HL-60/S4 treated with phorbol 12-myristate 13-acetate at 8.2 ng/mL for 4 days and 3 days (cell line): ENCODE results near the gene CAMTA1.

Source experiments
- in situ Hi-C: fragments of 300-500 bp; cut with MboI; formaldehyde crosslinking; loops from 2 replicates; pipeline ENCODE4 v1.15.0; 2022; ENCODE audit warnings: low sequenced_read_pairs

CAMTA1 gene

GRCh38 chr1:7290971-7291970, 506.0 kb downstream of the CAMTA1 start:
- in situ Hi-C loops, result no loop called here

GRCh38 chr1:7292036-7292681, 506.9 kb downstream of the CAMTA1 start:
- in situ Hi-C loops, result no loop called here

- in situ Hi-C loops, result no loop called here
These were observed 507.6 kb downstream of the CAMTA1 start for GRCh38 chr1:7292714-7293419.

GRCh38 chr1:7293702-7294629, 508.7 kb downstream of the CAMTA1 start:
- in situ Hi-C loops, result no loop called here

- in situ Hi-C loops, result no loop called here
These were observed 509.4 kb downstream of the CAMTA1 start for GRCh38 chr1:7294636-7295035.

GRCh38 chr1:7295946-7296345, 510.7 kb downstream of the CAMTA1 start:
- in situ Hi-C loops, result no loop called here

- in situ Hi-C loops, result no loop called here
These were observed 511.7 kb downstream of the CAMTA1 start for GRCh38 chr1:7296968-7297367.

GRCh38 chr1:7298145-7298544, 512.9 kb downstream of the CAMTA1 start:
- in situ Hi-C loops, result no loop called here

- in situ Hi-C loops, result no loop called here
These were observed 513.5 kb downstream of the CAMTA1 start for GRCh38 chr1:7298749-7299151.

- in situ Hi-C loops, result no loop called here
These were observed 514.1 kb downstream of the CAMTA1 start for GRCh38 chr1:7299329-7299799.

- in situ Hi-C loops, result no loop called here
These were observed 514.7 kb downstream of the CAMTA1 start for GRCh38 chr1:7299994-7300393.

- in situ Hi-C loops, result no loop called here
These were observed 515.8 kb downstream of the CAMTA1 start for GRCh38 chr1:7300893-7301663.

- in situ Hi-C loops, result no loop called here
These were observed 516.4 kb downstream of the CAMTA1 start for GRCh38 chr1:7301664-7301981.

- in situ Hi-C loops, result no loop called here
These were observed 516.9 kb downstream of the CAMTA1 start for GRCh38 chr1:7302126-7302525.

GRCh38 chr1:7302873-7303272, 517.6 kb downstream of the CAMTA1 start:
- in situ Hi-C loops, result no loop called here

GRCh38 chr1:7303554-7304317, 518.5 kb downstream of the CAMTA1 start:
- in situ Hi-C loops, result no loop called here

- in situ Hi-C loops, result no loop called here
These were observed 527.9 kb downstream of the CAMTA1 start for GRCh38 chr1:7313081-7313546.

- in situ Hi-C loops, result no loop called here
These were observed 528.6 kb downstream of the CAMTA1 start for GRCh38 chr1:7313826-7314225.

- in situ Hi-C loops, result no loop called here
These were observed 530.1 kb downstream of the CAMTA1 start for GRCh38 chr1:7315316-7315715.
